CD4-positive, CD25-positive, alpha-beta regulatory T cell (primary cell): Measurements from ENCODE around the gene RPL37A. TPM values are rescaled to one million over a fixed set of nuclear protein-coding genes. Genes with fewer than 3 reads are reported as not detected.

Source experiments
- ATAC-seq, 2 donors: fragments of 150-1000 bp; cut with Tn5 transposase; one replicate each; pipeline ENCODE4 v1.10.0; 2021; ENCODE audit warnings: low read depth in 2 of 2, moderate number of reproducible peaks in 2 of 2, moderate library complexity in 1 of 2
- DNase-seq, 3 donors: peaks; one replicate each; pipeline versions ENCODE4 v3.0.0 to v3.0.0-alpha.2; 2012 to 2022; ENCODE audit warnings: mixed read lengths in 1 of 3
- H3K27ac ChIP-seq: one replicate; pipeline ENCODE4 v1.7.0; 2013; ENCODE audit warnings: mild to moderate bottlenecking, low read length; ENCODE audit not compliant: insufficient read depth, poor library complexity, severe bottlenecking
- H3K27me3 ChIP-seq: one replicate; pipeline ENCODE4 v1.7.0; 2013; ENCODE audit warnings: low read length; ENCODE audit not compliant: control insufficient read depth, insufficient read depth
- H3K36me3 ChIP-seq: one replicate; pipeline ENCODE4 v1.7.0; 2013; ENCODE audit warnings: mild to moderate bottlenecking, low read length, moderate library complexity; ENCODE audit not compliant: control insufficient read depth, insufficient read depth
- H3K4me1 ChIP-seq: 2 replicates; pipeline ENCODE4 v1.7.0; 2013; ENCODE audit warnings: mild to moderate bottlenecking, low read length; ENCODE audit not compliant: insufficient read depth, control insufficient read depth, poor library complexity, severe bottlenecking
- H3K4me3 ChIP-seq: one replicate; pipeline ENCODE4 v1.7.0; 2013; ENCODE audit warnings: low read depth, mild to moderate bottlenecking, low read length, moderate library complexity
- H3K9me3 ChIP-seq, 2 experiments: 1 replicate in 1 of 2; 2 replicates in 1 of 2; pipeline ENCODE4 v1.7.0; 2013; ENCODE audit warnings: low read length in 2 of 2, mild to moderate bottlenecking in 1 of 2, moderate library complexity in 1 of 2; ENCODE audit not compliant: control insufficient read depth in 2 of 2
- H3K27ac Mint-ChIP-seq, 3 donors: one replicate each; pipeline ENCODE4 v1.8.0; 2020 to 2022; ENCODE audit warnings: mild to moderate bottlenecking in 3 of 3, mixed read lengths in 3 of 3, moderate library complexity in 2 of 3
- H3K27me3 Mint-ChIP-seq: one replicate; pipeline ENCODE4 v1.8.0; 2022; ENCODE audit warnings: mild to moderate bottlenecking, mixed read lengths
- H3K36me3 Mint-ChIP-seq: one replicate; pipeline ENCODE4 v1.8.0; 2020; ENCODE audit warnings: mixed read lengths
- H3K4me1 Mint-ChIP-seq, 4 donors: one replicate each; pipeline ENCODE4 v1.8.0; 2020 to 2022; ENCODE audit warnings: mixed read lengths in 4 of 4, mild to moderate bottlenecking in 1 of 4
- H3K4me3 Mint-ChIP-seq, 4 donors: one replicate each; pipeline ENCODE4 v1.8.0; 2020 to 2022; ENCODE audit warnings: mild to moderate bottlenecking in 4 of 4, mixed read lengths in 4 of 4, moderate library complexity in 3 of 4
- H3K9me3 Mint-ChIP-seq, 7 donors: one replicate each; pipeline ENCODE4 v1.8.0; 2020 to 2022; ENCODE audit warnings: mixed read lengths in 7 of 7, mild to moderate bottlenecking in 3 of 7, moderate library complexity in 2 of 7
- polyA plus RNA-seq, 4 donors: library from polyadenylated mRNA; unstranded; fragments of 300-500 nt; fragmentation: Illumina TruSeq; gene quantifications; one replicate each; pipeline ENCODE4 v1.2.3, GENCODE V29; 2021
- total RNA-seq: library from RNA; stranded (reverse); gene quantifications from one replicate; pipeline ENCODE4 v1.2.3, GENCODE V29; 2022

Gene RPL37A
- total and polyA plus RNA-seq, 5 donors from 2014 or later = 2,531 to 4,158 (median 3,408) TPM

- Mint-ChIP-seq H3K36me3 (peaks cover 38% of the 10 kb centered on the region), H3K4me1 (no peaks in the 10 kb centered on the region), H3K4me3 (no peak overlapping the region), H3K27ac (no peak overlapping the region), H3K27me3 (no peaks in the 10 kb centered on the region), H3K9me3 (no peaks in the 10 kb centered on the region)
- Histone ChIP-seq H3K27me3 (no peaks in the 10 kb centered on the region), H3K4me1 (no peaks in the 10 kb centered on the region), H3K36me3 (peaks cover 40% of the 10 kb centered on the region), H3K27ac (no peak overlapping the region), H3K4me3 (no peak overlapping the region), H3K9me3 (no peaks in the 10 kb centered on the region)
- no peak for DNase-seq
- no peak for ATAC-seq
These were observed 30.8 kb upstream of the RPL37A start for GRCh38 chr2:216467845-216468244.

DNA sequence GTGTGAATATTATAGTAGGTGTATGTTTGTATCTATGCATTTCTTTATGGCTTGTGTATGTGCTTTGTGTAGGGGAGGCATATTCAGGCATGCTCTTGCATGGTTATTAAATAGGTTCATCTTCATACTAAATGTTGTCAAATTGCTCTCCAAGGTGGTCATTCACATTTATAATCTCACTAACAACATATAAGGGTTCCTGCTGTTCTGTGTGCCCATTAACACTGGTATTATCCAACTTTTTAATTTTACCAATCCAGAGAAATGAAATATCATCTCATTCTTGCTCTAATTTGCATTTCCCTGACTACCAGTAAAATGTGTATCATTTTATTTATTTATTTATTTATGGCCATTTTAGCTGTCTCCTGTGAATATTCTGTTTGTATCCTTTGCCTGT, 29.0 kb upstream of the RPL37A start:
- Histone ChIP-seq H3K4me1 (no peaks in the 10 kb centered on the region), H3K4me3 (no peak overlapping the region), H3K27me3 (no peaks in the 10 kb centered on the region), H3K9me3 (no peaks in the 10 kb centered on the region), H3K27ac (no peak overlapping the region), H3K36me3 (peaks cover 42% of the 10 kb centered on the region)
- ATAC-seq (no peak), DNase-seq (no peak)
- Mint-ChIP-seq H3K36me3 (peaks cover 25% of the 10 kb centered on the region), H3K4me3 (no peak overlapping the region), H3K9me3 (no peaks in the 10 kb centered on the region), H3K4me1 (peaks cover 0 to under 1% (median under 1%) of the 10 kb centered on the region in 4 donors), H3K27me3 (no peaks in the 10 kb centered on the region), H3K27ac (no peak overlapping the region)

GRCh38 chr2:216473187-216473586, 25.5 kb upstream of the RPL37A start:
- no peaks in the 10 kb centered on the region for H3K27me3 ChIP-seq
- H3K9me3 Mint-ChIP-seq = no peaks in the 10 kb centered on the region
- no peak overlapping the region for H3K27ac Mint-ChIP-seq
- H3K36me3 Mint-ChIP-seq = peaks cover 14% of the 10 kb centered on the region
- ATAC-seq (no peak), DNase-seq (no peak)
- H3K27me3 Mint-ChIP-seq = no peaks in the 10 kb centered on the region
- H3K9me3 ChIP-seq = no peaks in the 10 kb centered on the region
- no peak overlapping the region for H3K27ac ChIP-seq
- H3K4me3 ChIP-seq = no peak overlapping the region
- peaks cover 44% of the 10 kb centered on the region for H3K36me3 ChIP-seq
- peaks cover 0 to 10% (median 7%) of the 10 kb centered on the region in 4 donors for H3K4me1 Mint-ChIP-seq
- no peak overlapping the region for H3K4me3 Mint-ChIP-seq
- no peaks in the 10 kb centered on the region for H3K4me1 ChIP-seq

GRCh38 chr2:216474925-216475670, 23.5 kb upstream of the RPL37A start:
- Histone ChIP-seq H3K27ac (no peak overlapping the region), H3K36me3 (peaks cover 48% of the 10 kb centered on the region), H3K9me3 (no peaks in the 10 kb centered on the region), H3K27me3 (no peaks in the 10 kb centered on the region), H3K4me3 (no peak overlapping the region), H3K4me1 (no peaks in the 10 kb centered on the region)
- H3K9me3 Mint-ChIP-seq = no peaks in the 10 kb centered on the region
- peaks cover 10% of the 10 kb centered on the region for H3K36me3 Mint-ChIP-seq
- no peak overlapping the region for H3K27ac Mint-ChIP-seq
- ATAC-seq = peak; percentile 16 to 18
- H3K4me3 Mint-ChIP-seq = no peak overlapping the region
- no peaks in the 10 kb centered on the region for H3K27me3 Mint-ChIP-seq
- H3K4me1 Mint-ChIP-seq = peaks cover 0 to 10% (median 7%) of the 10 kb centered on the region in 4 donors
- peak in 1 of 3 donors; percentile 39 for DNase-seq

DNA sequence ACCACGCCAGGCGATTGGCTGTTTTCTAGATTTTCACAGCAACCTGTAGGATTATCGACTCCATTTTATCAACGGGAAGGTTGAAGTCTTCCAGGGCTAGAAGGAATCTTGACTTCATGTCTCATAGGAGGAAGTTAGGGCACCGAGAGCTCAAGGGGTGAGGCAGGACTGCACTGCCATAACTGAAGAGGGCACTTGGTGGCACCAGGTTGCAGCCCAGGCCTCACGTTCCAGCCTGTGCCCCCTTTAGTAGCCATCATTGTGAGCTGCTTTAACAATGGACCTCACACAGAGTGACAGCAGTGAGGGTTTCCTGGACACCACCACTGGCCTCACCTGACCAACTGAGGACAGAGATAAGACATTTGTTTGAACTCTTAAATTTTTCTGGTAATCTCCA, 22.9 kb upstream of the RPL37A start:
- no peaks in the 10 kb centered on the region for H3K27me3 Mint-ChIP-seq
- no peaks in the 10 kb centered on the region for H3K4me1 ChIP-seq
- H3K36me3 ChIP-seq = peaks cover 45% of the 10 kb centered on the region
- H3K27ac ChIP-seq = no peak overlapping the region
- no peak overlapping the region for H3K4me3 ChIP-seq
- no peaks in the 10 kb centered on the region for H3K9me3 Mint-ChIP-seq
- DNase-seq (no peak), ATAC-seq (no peak)
- H3K27me3 ChIP-seq = no peaks in the 10 kb centered on the region
- H3K4me3 Mint-ChIP-seq = no peak overlapping the region
- no peaks in the 10 kb centered on the region for H3K9me3 ChIP-seq
- H3K4me1 Mint-ChIP-seq = peaks cover 0 to 12% (median 9%) of the 10 kb centered on the region in 4 donors
- no peak overlapping the region for H3K27ac Mint-ChIP-seq
- H3K36me3 Mint-ChIP-seq = peaks cover 10% of the 10 kb centered on the region

DNA sequence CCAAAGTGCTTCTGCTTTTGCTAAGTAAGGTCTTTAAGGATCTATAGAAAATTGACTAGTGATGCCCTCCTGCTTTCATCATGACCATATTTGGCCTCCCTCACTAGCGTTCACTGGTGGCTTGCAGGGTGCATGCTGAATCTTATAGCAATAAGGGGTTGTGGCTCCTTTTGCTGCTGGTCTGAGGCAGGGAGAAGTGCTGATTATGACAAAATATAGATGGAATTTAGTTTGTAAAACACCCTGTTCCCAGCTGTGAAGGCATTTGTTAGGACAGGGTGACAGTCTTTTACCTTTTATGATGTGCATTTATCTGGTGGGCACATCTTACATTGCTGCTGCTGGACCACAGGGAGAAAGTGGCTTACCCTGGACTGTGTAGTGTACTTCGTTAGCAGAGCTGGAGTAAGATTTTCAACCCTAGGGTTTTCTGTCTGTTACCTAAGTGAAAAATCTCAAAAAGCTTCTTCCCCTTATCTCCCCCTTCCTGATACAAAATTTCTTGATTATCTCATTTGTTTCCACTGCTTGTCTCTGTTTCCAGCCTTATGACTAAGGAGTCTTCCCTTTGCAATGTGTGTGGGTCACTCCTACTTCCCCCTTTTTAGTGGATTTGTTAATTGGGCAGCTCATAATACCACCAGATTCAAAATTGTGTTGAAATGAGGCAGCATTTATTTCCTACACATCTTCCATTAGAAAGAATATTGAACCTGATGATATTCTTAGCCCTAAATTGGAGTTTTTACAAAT, 21.2 kb upstream of the RPL37A start:
- Mint-ChIP-seq H3K27ac (no peak overlapping the region), H3K27me3 (no peaks in the 10 kb centered on the region), H3K4me3 (no peak overlapping the region), H3K4me1 (peaks cover 0 to 13% (median 9%) of the 10 kb centered on the region in 4 donors), H3K9me3 (no peaks in the 10 kb centered on the region), H3K36me3 (peaks cover 16% of the 10 kb centered on the region)
- Histone ChIP-seq H3K27ac (no peak overlapping the region), H3K9me3 (no peaks in the 10 kb centered on the region), H3K36me3 (peaks cover 40% of the 10 kb centered on the region), H3K4me3 (no peak overlapping the region), H3K27me3 (no peaks in the 10 kb centered on the region), H3K4me1 (no peaks in the 10 kb centered on the region)
- ATAC-seq = no peak
- DNase-seq = no peak

DNA sequence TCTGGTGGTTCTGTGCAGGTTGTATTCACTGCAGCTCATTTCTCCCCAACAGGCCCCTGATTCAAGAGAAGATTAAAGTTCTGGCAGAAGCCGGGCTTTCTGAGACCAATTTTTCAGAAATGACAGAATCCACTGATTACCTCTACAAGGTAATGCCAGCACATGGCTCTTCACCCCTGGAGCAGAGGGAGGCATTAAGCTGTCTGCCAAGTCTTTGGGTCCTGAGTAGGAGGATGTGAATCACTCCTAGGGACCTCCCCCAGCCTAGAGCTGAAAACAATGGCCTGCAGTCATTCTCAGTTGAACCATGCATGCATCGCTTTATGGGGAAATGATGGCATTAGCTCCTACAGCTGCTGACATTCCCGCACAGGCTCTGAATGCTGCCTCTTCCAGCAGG, 20.5 kb upstream of the RPL37A start:
- Histone ChIP-seq H3K4me1 (no peaks in the 10 kb centered on the region), H3K4me3 (no peak overlapping the region), H3K36me3 (peaks cover 46% of the 10 kb centered on the region), H3K27ac (no peak overlapping the region), H3K9me3 (no peaks in the 10 kb centered on the region), H3K27me3 (no peaks in the 10 kb centered on the region)
- Mint-ChIP-seq H3K9me3 (no peaks in the 10 kb centered on the region), H3K27me3 (no peaks in the 10 kb centered on the region), H3K4me1 (peaks cover 0 to 13% (median 9%) of the 10 kb centered on the region in 4 donors), H3K36me3 (peaks cover 19% of the 10 kb centered on the region), H3K27ac (no peak overlapping the region), H3K4me3 (no peak overlapping the region)
- no peak for ATAC-seq
- DNase-seq = no peak
